Nephron (organoid): ENCODE data around the gene CGNL1.

Source experiments
- H3K27ac Mint-ChIP-seq, 3 experiments: 2 replicates each; pipeline ENCODE4 v1.8.0; 2020; ENCODE audit warnings: mixed read lengths in 3 of 3, mild to moderate bottlenecking in 2 of 3, moderate library complexity in 1 of 3
- H3K27me3 Mint-ChIP-seq: 2 replicates; pipeline ENCODE4 v1.8.0; 2021; ENCODE audit warnings: low read depth, mild to moderate bottlenecking, moderate library complexity, mixed read lengths
- H3K36me3 Mint-ChIP-seq: 2 replicates; pipeline ENCODE4 v1.8.0; 2020; ENCODE audit warnings: low read depth, mixed read lengths
- H3K4me1 Mint-ChIP-seq: 2 replicates; pipeline ENCODE4 v1.8.0; 2020; ENCODE audit warnings: mixed read lengths
- H3K4me3 Mint-ChIP-seq, 3 experiments: 2 replicates each; pipeline ENCODE4 v1.8.0; 2020; ENCODE audit warnings: mild to moderate bottlenecking in 3 of 3, mixed read lengths in 3 of 3, moderate library complexity in 2 of 3
- H3K9me3 Mint-ChIP-seq: 2 replicates; pipeline ENCODE4 v1.8.0; 2020; ENCODE audit warnings: mixed read lengths
- TF ChIP-seq, protein P1 (sequence below), 3 experiments: fragments of 200-600 bp; sonication (generic); IDR thresholded peaks; one replicate each; pipeline ENCODE4 v1.5.0; 2021; ENCODE audit warnings: antibody characterized with exemption in 3 of 3; ENCODE audit not compliant: unreplicated experiment in 3 of 3

Gene CGNL1

DNA sequence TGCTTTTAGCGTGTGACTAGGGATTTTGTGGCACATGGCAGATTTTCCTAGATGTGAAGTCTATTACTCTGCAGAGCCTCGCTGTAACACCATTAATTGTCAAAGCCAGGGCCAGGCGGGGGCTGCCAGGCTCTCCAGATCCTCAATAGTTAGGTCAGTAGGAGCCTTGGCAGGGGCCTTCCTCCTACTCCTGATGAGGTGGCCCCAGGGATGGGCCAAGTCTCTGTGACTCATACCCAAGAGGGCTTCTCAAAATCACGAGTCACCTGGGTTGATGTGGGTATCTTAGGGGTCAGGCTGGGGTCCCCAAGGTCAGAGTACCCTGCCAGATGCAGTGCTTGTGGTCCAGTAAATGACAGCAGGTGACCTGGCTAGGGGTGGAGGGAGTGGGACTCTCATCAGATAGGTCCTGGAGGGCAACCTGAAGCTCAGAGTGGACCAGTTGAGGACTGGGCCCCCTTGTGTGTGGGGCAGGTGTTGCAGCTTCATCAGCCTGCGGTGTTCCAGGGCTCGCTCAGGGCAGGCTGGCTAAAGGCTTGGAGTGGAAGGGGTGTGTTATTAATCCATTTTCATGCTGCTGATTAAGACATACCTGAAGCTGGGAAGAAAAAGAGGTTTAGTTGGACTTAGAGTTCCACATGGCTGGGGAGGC lies 126.9 kb downstream of the CGNL1 start:
- TF ChIP-seq, protein P1, sequence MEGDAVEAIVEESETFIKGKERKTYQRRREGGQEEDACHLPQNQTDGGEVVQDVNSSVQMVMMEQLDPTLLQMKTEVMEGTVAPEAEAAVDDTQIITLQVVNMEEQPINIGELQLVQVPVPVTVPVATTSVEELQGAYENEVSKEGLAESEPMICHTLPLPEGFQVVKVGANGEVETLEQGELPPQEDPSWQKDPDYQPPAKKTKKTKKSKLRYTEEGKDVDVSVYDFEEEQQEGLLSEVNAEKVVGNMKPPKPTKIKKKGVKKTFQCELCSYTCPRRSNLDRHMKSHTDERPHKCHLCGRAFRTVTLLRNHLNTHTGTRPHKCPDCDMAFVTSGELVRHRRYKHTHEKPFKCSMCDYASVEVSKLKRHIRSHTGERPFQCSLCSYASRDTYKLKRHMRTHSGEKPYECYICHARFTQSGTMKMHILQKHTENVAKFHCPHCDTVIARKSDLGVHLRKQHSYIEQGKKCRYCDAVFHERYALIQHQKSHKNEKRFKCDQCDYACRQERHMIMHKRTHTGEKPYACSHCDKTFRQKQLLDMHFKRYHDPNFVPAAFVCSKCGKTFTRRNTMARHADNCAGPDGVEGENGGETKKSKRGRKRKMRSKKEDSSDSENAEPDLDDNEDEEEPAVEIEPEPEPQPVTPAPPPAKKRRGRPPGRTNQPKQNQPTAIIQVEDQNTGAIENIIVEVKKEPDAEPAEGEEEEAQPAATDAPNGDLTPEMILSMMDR (IDR thresholded peaks at IDR 0.05; ENCODE audit: unreplicated experiment in 3 of 3): no peak
- peaks cover 59% of the 10 kb centered on the region for H3K4me1 Mint-ChIP-seq
- peak overlapping the region; percentile 63 to 99 (median 95) for H3K27ac Mint-ChIP-seq
- H3K27me3 Mint-ChIP-seq: no peaks in the 10 kb centered on the region
- no peaks in the 10 kb centered on the region for H3K36me3 Mint-ChIP-seq
- no peak overlapping the region for H3K4me3 Mint-ChIP-seq
- no peaks in the 10 kb centered on the region for H3K9me3 Mint-ChIP-seq

DNA sequence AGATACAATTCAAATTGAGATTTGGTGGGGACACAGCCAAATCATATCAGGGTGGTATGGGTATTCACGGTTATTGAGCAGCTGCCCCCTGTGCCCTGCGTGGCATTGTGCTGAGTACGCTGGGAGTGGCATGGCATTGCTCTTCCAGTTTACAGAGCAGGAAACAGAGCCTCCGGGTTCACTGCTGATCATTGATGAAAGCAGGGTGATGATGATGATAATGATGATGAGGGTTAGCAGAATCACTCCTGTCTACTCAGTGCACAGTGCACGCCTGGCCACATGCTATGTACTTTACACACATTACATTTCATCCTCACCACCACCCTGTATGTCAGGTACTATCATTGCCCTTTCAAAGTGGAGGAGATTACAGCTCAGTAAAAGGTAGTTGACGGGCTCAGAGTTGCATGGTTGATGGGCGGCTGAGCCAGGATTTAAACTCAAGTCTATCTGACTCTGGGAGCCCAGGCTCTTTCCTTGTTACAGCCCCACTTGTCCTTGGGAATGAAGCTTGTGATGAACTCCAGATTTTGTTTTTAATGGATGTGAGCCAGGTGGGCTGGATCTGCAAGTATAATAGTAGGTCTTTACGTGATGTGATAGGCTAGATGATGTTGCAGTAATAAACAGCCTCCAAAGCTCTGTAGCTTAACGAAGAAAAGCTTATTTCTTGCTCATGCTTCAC lies 127.8 kb downstream of the CGNL1 start:
- H3K9me3 Mint-ChIP-seq: no peaks in the 10 kb centered on the region
- peak overlapping the region; percentile 95 to 99 (median 98) for H3K27ac Mint-ChIP-seq
- peak overlapping the region in 2 of 3 experiments; percentile 7 to 52 for H3K4me3 Mint-ChIP-seq
- TF ChIP-seq, protein P1 (IDR thresholded peaks at IDR 0.05; ENCODE audit: unreplicated experiment in 3 of 3): no peak
- peaks cover 6% of the 10 kb centered on the region for H3K27me3 Mint-ChIP-seq
- no peaks in the 10 kb centered on the region for H3K36me3 Mint-ChIP-seq
- peaks cover 68% of the 10 kb centered on the region for H3K4me1 Mint-ChIP-seq

DNA sequence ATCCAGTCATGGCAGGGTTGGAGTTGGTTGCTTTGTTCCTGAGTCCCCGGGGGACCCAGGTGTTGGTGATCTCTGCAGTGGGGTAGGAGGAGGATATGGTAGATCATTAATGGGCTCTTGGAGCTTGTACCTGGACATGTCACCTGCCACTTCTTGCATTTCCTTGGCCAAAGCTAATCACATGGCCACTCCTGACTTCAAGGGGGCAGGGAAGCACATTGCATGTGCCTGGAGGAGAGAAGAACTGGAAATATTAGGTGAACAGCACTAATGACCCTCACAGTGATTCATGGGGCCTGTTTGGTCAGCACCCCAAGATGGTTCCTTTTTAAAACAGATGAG lies 128.3 kb downstream of the CGNL1 start:
- TF ChIP-seq, protein P1 (IDR thresholded peaks at IDR 0.05; ENCODE audit: unreplicated experiment in 3 of 3): no peak
- peak overlapping the region in 2 of 3 experiments; percentile 7 to 52 for H3K4me3 Mint-ChIP-seq
- no peaks in the 10 kb centered on the region for H3K9me3 Mint-ChIP-seq
- peaks cover 7% of the 10 kb centered on the region for H3K27me3 Mint-ChIP-seq
- peaks cover 73% of the 10 kb centered on the region for H3K4me1 Mint-ChIP-seq
- peak overlapping the region; percentile 95 to 99 (median 98) for H3K27ac Mint-ChIP-seq
- no peaks in the 10 kb centered on the region for H3K36me3 Mint-ChIP-seq

DNA sequence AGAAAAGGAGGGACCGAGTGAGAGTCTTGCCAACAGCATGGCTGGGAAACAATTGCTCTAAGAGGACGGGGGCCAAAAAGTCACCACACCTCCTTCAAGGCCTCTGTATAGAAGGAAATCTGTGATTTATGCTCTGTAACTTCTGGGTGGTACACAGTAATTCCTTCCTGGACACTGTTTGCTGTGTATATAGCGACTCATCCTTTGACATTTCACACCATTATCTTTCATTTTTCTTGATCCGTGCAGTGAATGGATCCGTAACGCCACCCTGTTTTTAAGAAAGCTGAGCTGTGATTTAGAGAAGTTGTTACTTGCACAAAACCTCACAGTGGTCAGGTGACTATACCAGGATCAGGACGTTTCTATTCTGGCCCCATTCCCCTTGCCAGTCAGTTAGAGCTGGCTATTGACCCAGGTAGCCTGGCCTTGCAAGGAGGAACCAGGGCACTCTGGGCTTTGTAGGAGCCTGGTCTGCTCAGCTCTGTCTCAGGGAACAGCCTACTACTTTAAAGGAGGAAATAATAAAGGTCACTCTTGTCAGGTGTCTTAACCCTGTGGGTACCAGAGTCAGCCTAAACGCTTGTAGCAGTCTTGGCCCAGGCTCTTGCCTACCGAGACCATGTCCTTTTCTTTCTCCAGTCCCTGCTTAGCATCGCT lies 128.9 kb downstream of the CGNL1 start:
- Mint-ChIP-seq H3K9me3 (no peaks in the 10 kb centered on the region), H3K36me3 (no peaks in the 10 kb centered on the region)
- TF ChIP-seq, protein P1 (IDR thresholded peaks at IDR 0.05; ENCODE audit: unreplicated experiment in 3 of 3): no peak

DNA sequence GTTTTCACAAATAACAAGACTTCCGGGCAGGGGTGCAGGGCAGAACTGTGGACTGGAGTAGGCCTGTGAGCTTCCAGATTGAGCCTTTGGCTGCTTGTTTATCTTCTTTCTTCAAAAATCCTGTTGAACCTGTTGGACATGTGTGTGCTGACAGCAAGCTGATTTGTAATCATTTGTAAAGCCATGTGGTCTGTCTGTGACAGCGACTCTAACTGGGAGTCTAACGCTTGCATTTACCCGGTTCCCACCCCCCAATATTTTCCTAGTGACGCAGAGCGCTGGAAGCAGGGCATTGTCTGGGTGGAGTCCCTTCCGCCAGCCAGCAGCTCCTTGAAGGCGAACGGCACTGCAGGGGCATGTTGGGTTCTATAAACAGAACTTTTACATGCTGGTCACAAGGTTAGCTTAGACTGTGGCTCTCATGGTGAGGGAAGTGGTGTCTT lies 129.7 kb downstream of the CGNL1 start:
- H3K36me3 Mint-ChIP-seq: no peaks in the 10 kb centered on the region
- no peaks in the 10 kb centered on the region for H3K9me3 Mint-ChIP-seq
- peaks cover 7% of the 10 kb centered on the region for H3K27me3 Mint-ChIP-seq
- H3K4me1 Mint-ChIP-seq: peaks cover 81% of the 10 kb centered on the region
- H3K4me3 Mint-ChIP-seq: peak overlapping the region in 1 of 3 experiments; percentile 21
- TF ChIP-seq, protein P1 (IDR thresholded peaks at IDR 0.05; ENCODE audit: unreplicated experiment in 3 of 3): no peak
- peak overlapping the region; percentile 90 to 99 (median 95) for H3K27ac Mint-ChIP-seq

More for the DNA sequence above, 128.9 kb downstream of the CGNL1 start:
- peaks cover 79% of the 10 kb centered on the region for H3K4me1 Mint-ChIP-seq
- no peak overlapping the region for H3K4me3 Mint-ChIP-seq
- H3K27ac Mint-ChIP-seq: peak overlapping the region; percentile 90 to 99 (median 95)
- peaks cover 7% of the 10 kb centered on the region for H3K27me3 Mint-ChIP-seq
